NCI-H2081 (cell line): ENCODE measurements around the gene INS.

Source experiments
- DNase-seq, 2 experiments: peaks; one replicate each; lab custom pipeline; 2025; lab: John Stamatoyannopoulos, UW

Gene INS

GRCh38 chr11:2164861-2165555, 4.0 kb upstream of the INS start:
- DNase-seq = no peak

DNA sequence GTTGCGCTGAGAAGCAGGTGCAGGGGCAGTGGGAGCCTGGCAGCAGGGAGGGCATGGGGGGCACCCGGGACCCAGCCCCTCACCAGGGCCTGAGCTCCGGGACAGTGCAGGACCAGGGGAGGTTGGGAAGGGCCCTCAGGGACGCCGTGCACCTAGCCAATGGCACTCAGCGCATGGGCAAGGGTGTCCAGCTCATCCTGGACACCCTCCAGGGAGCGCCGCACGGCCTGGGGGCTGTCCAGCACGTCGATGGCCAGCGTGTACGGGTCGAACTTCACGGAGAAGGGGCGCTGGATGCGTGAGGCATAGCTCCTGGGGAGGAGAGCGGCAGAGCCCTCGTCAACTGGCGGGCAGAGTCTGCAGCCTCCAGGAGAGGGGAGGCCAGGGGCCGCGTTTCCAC, 3.1 kb upstream of the INS start:
- no peak for DNase-seq

GRCh38 chr11:2163428-2163978, 2.5 kb upstream of the INS start:
- DNase-seq = no peak

DNA sequence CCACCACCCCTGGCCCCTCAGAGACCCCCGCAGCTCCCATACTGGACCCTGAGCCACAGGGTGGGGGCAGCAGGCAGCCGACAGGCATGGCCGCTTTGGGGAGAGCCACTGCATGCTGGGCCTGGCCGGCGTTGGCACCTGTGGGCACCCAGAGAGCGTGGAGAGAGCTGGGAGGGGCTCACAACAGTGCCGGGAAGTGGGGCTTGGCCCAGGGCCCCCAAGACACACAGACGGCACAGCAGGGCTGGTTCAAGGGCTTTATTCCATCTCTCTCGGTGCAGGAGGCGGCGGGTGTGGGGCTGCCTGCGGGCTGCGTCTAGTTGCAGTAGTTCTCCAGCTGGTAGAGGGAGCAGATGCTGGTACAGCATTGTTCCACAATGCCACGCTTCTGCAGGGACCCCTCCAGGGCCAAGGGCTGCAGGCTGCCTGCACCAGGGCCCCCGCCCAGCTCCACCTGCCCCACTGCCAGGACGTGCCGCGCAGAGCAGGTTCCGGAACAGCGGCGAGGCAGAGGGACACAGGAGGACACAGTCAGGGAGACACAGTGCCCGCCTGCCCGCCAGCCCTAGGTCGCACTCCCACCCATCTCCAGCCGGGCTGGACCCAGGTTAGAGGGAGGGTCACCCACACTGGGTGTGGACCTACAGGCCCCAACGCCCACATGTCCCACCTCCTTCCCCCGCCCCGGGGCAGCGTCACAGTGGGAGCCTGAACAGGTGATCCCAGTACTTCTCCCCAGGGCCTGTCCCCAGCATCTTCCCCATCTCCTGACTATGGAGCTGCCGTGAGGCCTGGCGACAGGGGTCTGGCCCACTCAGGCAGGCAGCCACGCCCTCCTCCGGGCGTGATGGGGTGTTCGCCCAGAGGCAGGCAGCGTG, 1.2 kb downstream of the INS start:
- no peak for DNase-seq

- no peak for DNase-seq
Measured at GRCh38 chr11:2158966-2159365, 2.0 kb downstream of the INS start.

DNA sequence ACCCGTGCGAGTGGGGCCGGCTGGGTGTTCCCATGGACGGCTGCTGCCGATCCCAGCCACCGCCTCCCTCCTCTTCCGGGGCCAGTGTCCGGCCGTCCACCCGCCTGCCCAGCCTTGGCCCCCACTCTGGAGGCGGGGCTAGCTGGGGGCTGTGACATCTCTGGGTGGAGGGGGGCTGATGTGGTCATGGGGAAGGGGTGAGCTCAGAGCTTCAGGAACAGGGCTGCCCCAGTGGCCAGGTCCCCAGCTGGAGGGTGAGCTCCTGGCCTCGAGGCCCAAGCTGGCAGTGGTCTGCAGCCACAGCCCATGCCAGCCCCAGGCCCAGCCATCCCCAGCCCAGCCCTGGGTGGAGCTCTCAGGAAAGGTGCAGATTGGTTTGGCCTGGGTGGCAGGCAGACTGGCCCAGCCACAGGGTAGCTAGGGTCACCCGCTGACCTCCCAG, 2.7 kb downstream of the INS start:
- no peak for DNase-seq

DNA sequence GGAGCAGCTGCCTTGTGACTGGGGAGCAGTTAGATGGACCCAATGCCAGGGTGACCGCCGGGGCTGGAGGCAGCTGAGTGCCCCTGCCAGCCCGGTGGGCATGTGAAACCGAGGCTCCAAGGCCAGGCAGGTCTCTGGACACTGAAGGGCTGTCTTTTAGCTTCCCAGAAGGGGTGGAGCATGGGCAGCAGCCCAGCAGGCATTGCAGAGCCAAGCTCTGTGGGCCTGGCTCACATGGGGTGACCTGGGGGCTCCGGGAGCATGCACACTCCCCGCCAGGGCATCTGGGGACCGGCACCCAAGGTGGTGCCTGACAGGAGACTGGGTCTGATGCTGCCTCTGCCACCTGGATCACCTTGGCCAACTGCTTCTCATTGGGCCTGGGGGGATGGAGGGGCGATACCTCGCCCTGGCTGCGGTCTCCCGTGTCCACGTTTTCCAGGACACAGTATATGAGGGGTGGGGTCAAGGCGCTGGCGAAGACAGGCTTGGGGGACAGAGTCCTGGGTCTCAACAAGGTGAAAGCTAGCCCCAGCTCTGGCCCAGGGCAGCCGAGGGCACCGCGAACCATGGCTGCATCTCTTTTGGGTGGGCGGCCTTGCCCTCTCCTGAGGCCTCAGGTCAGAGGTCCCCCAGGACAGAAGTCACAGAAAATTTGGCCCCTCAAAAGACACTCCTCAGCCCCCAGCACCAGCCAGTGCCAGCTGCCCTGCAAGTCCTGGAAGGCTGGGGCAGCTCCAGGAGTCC, 3.5 kb downstream of the INS start:
- DNase-seq = no peak

GRCh38 chr11:2156416-2157182, 4.4 kb downstream of the INS start:
- DNase-seq = peak; percentile 29 to 38

DNA sequence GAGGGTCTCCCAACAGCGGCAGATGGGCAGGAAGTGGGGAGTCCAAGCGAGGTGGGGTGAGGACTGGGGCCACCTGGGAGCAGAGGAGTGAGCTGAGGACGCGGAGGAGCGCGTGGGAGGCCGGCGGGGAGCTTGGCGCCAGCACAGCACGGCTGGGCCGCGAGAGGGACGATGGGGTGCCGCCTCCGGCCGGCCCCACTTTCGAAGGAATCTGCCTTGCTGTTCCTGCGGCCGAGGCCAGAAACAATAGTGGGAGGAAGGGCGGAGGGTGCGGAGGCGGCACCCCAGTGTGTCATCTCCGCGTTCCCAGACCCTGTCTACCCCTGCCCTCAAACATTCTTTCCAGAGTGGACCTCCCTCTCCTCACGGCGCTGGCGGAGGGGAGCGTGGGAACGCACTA, 5.5 kb downstream of the INS start:
- no peak for DNase-seq

DNA sequence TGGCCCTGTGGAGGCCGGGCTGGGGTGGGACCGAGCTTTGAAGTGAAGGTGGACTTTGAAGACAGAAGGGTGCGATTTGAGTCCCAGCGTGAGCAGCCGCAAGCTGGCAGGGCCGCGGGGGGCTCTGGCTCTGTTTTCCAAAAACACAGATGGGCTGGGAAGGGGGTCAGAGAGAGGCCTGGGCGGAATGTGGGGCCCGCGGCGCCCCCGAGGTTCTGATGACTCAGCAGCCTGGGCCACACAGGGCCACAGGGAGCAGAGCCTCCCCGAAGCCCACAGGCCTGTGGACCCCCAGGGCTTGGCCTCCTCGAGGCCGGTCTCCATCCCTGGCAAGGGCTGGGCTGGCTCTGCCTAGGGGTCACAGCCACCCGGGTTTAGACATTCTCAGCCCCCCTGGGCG, 6.1 kb downstream of the INS start:
- DNase-seq = no peak

GRCh38 chr11:2154195-2154585, 6.8 kb downstream of the INS start:
- DNase-seq = no peak

DNA sequence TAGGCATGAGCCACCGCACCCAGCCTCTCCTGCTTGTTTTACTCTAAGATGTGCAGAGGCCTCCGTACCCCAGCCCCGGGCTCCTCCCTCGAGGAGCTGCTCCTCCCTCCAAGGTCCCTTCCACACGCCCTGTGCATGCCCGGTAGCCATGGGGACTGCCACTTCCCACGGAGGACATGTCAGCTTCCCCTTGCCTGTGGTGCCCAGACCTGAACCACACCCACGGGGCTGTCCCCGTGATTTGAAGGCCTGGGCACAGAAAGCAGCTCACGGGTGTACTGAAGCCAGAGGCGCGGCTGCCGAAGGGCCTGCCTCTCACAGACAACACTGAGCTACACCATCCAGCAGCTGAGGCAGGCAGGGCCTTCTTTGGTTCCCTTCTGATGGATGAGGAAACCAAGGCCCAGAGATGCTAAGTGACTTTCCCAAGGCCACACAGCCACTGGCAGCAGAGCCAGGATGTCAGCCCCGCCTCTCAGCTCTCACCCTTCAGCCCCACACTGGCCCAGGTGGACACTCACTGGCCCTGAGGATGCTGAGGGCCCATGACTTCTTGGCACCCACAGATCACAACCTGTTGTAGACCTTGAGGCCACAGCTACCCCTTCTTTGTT, 7.3 kb downstream of the INS start:
- DNase-seq = no peak

DNA sequence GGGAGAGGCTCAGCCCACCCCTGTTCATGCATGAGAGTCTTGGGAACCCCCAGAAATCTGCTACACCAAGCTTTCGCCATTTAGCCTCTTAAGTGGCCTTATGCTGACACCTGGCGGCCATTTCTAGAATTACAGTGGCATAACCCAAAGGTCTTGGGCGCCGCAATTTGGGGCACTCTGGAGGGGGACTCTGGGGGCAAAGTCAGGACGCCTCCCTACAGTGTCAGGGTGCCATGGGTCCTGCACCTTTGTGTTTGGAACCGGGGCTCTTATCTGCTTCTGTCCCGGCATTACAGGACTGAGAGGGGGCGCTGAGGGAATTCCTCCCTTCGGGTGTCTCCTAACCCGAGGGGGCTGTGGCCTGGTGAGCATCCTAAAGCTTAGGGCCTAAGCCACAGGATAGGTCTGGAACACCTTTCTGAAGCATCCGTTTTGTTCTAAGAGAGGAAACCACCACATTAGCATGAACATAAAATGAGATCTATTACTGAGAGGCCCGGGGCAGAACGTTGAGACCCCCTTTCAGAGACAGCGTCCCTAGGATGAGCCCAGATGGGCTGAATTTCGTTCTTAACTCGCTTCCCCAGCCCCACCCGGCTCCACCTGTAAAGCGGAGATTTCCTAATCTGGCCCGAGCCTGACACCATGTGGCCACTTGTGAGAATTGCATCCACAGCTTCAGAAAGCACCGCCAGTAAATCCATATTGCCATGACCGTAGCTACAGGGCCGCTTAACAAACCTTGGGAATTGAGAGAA, 9.3 kb downstream of the INS start:
- DNase-seq = peak; percentile 73 to 75

GRCh38 chr11:2149864-2150847, 10.9 kb downstream of the INS start:
- DNase-seq = peak in 1 of 2 experiments; percentile 30

- no peak for DNase-seq
Measured at GRCh38 chr11:2149460-2149859, 11.5 kb downstream of the INS start.

- DNase-seq = no peak
Measured at GRCh38 chr11:2148595-2148994, 12.4 kb downstream of the INS start.

GRCh38 chr11:2147391-2147790, 13.6 kb downstream of the INS start:
- no peak for DNase-seq

GRCh38 chr11:2146051-2146450, 15.0 kb downstream of the INS start:
- DNase-seq = no peak
